SK-N-MC (cell line): ENCODE measurements around the gene LRRC75B.
"Not testable (repeated sequence)": the region's sequence is repeated elsewhere in the genome, so short reads cannot be mapped to it uniquely, and the experiment has no call there.

ENCODE experiments used
- EZH2 ChIP-seq: fragments of 200-600 bp; sonication (generic); IDR thresholded peaks from one replicate; pipeline ENCODE4 v1.6.1; 2017; ENCODE audit warnings: antibody characterized with exemption
- POLR2AphosphoS5 ChIP-seq: IDR thresholded peaks from 2 replicates; pipeline ENCODE4 v1.6.1; 2012; ENCODE audit warnings: mild to moderate bottlenecking, low read depth, low read length, borderline replicate concordance

DNA sequence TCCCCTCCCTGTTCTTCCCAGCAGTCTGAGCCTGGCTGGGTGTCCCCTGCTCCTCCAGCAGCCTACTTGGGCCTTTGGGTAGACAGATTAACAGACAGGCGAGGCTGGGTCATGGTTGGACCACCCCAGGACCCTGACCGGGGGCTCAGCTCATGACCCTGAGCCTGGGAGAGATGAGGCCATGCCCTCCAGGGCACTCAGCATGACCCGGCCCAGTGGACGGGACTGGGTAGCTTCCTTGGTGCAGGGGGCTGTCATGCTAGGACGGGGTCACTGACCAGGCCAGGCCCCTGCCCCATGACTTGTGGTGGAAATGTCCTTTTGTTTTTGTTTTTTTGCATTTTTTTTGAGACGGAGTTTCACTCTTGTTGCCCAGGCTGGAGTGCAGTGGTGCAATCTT is 15.5 kb upstream of the LRRC75B start:
- not testable (repeated sequence) for TF ChIP-seq EZH2, POLR2AphosphoS5
